Islet of Langerhans (tissue), 1 donor: Measurements from ENCODE around the gene PPID.
"Not testable (repeated sequence)": the region's sequence is repeated elsewhere in the genome, so short reads cannot be mapped to it uniquely, and the experiment has no call there.

Experiments
- FAIRE-seq: peaks from one replicate; lab custom pipeline; 2011; peaks lifted over from hg19 to GRCh38; lab: Jason Lieb, UNC

PPID gene

GRCh38 chr4:158722917-158723793, at the start of gene PPID:
Gene PPID, minus strand, starts transcription at chr4:158723396. Its CDS starts 108 bp downstream, at chr4:158723288.
- FAIRE-seq: no peak

- FAIRE-seq: no peak
Observed at GRCh38 chr4:158771776-158772175, 48.6 kb upstream of the PPID start.

- FAIRE-seq: no peak
Observed at GRCh38 chr4:158770671-158771070, 47.5 kb upstream of the PPID start.

GRCh38 chr4:158769175-158769921, 46.2 kb upstream of the PPID start:
- FAIRE-seq: no peak

- FAIRE-seq: no peak
Observed at GRCh38 chr4:158768555-158769174, 45.5 kb upstream of the PPID start, which contains the start of gene FNIP2. Gene FNIP2, plus strand, starts transcription at chr4:158769026. Its CDS starts 187 bp downstream, at chr4:158769213.

GRCh38 chr4:158767451-158767850, 44.3 kb upstream of the PPID start:
- no peak for FAIRE-seq

- FAIRE-seq: no peak
Observed at GRCh38 chr4:158766434-158767044, 43.3 kb upstream of the PPID start.

GRCh38 chr4:158763462-158763861, 40.3 kb upstream of the PPID start:
- no peak for FAIRE-seq

- no peak for FAIRE-seq
Observed at GRCh38 chr4:158762553-158762952, 39.4 kb upstream of the PPID start.

GRCh38 chr4:158760866-158761265, 37.7 kb upstream of the PPID start:
- no peak for FAIRE-seq

GRCh38 chr4:158759539-158759938, 36.3 kb upstream of the PPID start:
- FAIRE-seq: not testable (repeated sequence)

- FAIRE-seq: no peak
Observed at GRCh38 chr4:158758703-158759102, 35.5 kb upstream of the PPID start.

GRCh38 chr4:158758142-158758541, 34.9 kb upstream of the PPID start:
- FAIRE-seq: no peak

- FAIRE-seq: no peak
Observed at GRCh38 chr4:158756588-158756987, 33.4 kb upstream of the PPID start.

GRCh38 chr4:158755819-158756218, 32.6 kb upstream of the PPID start:
- not testable (repeated sequence) for FAIRE-seq

GRCh38 chr4:158754385-158755180, 31.4 kb upstream of the PPID start:
- FAIRE-seq: no peak

GRCh38 chr4:158750379-158750778, 27.2 kb upstream of the PPID start:
- no peak for FAIRE-seq

GRCh38 chr4:158746537-158746936, 23.3 kb upstream of the PPID start:
- not testable (repeated sequence) for FAIRE-seq

GRCh38 chr4:158741326-158742021, 18.3 kb upstream of the PPID start:
- no peak for FAIRE-seq

GRCh38 chr4:158739600-158739999, 16.4 kb upstream of the PPID start:
- no peak for FAIRE-seq

GRCh38 chr4:158738866-158739265, 15.7 kb upstream of the PPID start:
- FAIRE-seq: no peak
